Diencephalon (tissue), 1 donor: ENCODE results near the gene PCDHB2. TPM values are rescaled to one million over a fixed set of nuclear protein-coding genes. Genes with fewer than 3 reads are reported as not detected.

Source experiments
- total RNA-seq: library from RNA; depleted of rRNA; stranded (reverse); fragments of >200 nt; gene quantifications from one replicate; pipeline ENCODE4 v1.2.3, GENCODE V29; 2014

PCDHB2 gene
- total RNA-seq = 12.7 TPM

GRCh38 chr5:141094481-141095262, at the start of gene PCDHB2:
PCDHB2 (plus strand) TSS chr5:141094615; CDS start chr5:141094791, 176 bp downstream.

GRCh38 chr5:141050622-141051520, 43.5 kb upstream of the PCDHB2 start, which contains the start of gene PCDHB1:
PCDHB1 (plus strand) TSS chr5:141051374; CDS start chr5:141051471, 97 bp downstream.

DNA sequence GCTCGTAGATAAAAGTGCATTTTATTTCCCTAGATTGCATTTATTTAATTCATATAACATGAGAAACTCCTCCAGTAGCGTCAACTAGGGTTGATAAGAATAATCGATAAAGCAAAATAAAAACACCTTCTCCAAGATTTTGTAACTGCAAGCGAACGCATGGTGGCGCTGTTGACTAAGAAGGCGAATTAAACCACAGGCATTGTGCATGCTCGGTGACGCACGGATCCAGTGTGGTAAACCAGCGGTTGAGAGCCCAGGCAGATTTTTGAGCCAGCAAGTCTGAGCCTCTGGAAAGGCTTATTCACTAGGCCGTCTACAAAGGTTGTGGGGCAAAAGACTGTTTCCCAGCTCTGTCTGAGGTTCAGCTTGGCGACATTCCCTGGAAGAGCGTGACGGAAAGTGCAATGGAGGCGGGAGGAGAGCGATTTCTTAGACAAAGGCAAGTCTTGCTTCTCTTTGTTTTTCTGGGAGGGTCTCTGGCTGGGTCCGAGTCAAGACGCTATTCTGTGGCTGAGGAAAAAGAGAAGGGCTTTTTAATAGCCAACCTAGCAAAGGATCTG, 5.9 kb downstream of the PCDHB2 start, which contains the start of gene PCDHB3:
Gene PCDHB3, plus strand, starts transcription at position 231 of the 563 bp plus-strand sequence. Its CDS starts 177 bp downstream, at position 408.

DNA sequence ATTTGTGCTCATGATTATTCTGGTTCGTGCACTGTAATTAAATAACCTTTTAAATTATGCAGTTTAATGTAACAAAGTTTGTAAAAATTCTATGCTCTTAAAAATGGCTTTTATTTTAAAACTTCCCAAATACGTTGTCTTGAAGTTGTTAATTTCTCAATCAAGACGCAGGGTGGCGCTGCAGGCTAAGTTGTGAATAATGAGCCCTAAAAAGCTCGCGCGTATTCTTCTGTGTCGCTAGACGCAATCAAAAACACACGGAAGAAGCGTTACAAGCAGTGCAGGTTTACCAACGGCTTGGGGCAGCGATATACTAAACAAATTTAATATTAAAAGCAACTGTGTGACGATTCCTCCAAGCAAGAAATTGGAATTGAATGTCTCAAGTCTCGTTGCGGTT, 27.1 kb downstream of the PCDHB2 start, which contains the start of gene PCDHB4:
Gene PCDHB4, plus strand, starts transcription at position 256 of the 400 bp plus-strand sequence. CDS start 181 bp downstream, outside the sequence.

GRCh38 chr5:141135030-141135717, 40.8 kb downstream of the PCDHB2 start, which contains the start of gene PCDHB5:
PCDHB5 (plus strand) TSS chr5:141135206; CDS start chr5:141135435, 229 bp downstream.

Other genes starting within 250 kb of the PCDHB2 start
- 11.3 TPM for gene PCDHA9, start 246.2 kb upstream of the PCDHB2 start, total RNA-seq
- gene PCDHA10, start 238.7 kb upstream of the PCDHB2 start, total RNA-seq = 11.5 TPM
- gene PCDHA11, start 225.7 kb upstream of the PCDHB2 start, total RNA-seq = 22.8 TPM
- 7.4 TPM for gene PCDHA12, start 219.3 kb upstream of the PCDHB2 start, total RNA-seq
- 9.9 TPM for gene PCDHA13, start 212.5 kb upstream of the PCDHB2 start, total RNA-seq
- 42.7 TPM for gene PCDHAC1, start 168.3 kb upstream of the PCDHB2 start, total RNA-seq
- 47.1 TPM for gene PCDHAC2, start 128.1 kb upstream of the PCDHB2 start, total RNA-seq
- gene PCDHB1, start 43.2 kb upstream of the PCDHB2 start, total RNA-seq = 0.46 TPM
- gene PCDHB3, start 5.9 kb downstream of the PCDHB2 start, total RNA-seq = 13.6 TPM
- 5.3 TPM for gene PCDHB4, start 27.2 kb downstream of the PCDHB2 start, total RNA-seq
- gene PCDHB5, start 40.6 kb downstream of the PCDHB2 start, total RNA-seq = 11.1 TPM
- gene PCDHB6, start 55.4 kb downstream of the PCDHB2 start, total RNA-seq = 4.2 TPM
- 8.5 TPM for gene PCDHB7, start 78.0 kb downstream of the PCDHB2 start, total RNA-seq
- gene PCDHB8, start 83.2 kb downstream of the PCDHB2 start, total RNA-seq = 8.1 TPM
- gene PCDHB16, start 87.8 kb downstream of the PCDHB2 start, total RNA-seq = 5.8 TPM
- 9.2 TPM for gene PCDHB9, start 92.5 kb downstream of the PCDHB2 start, total RNA-seq
- gene PCDHB10, start 97.7 kb downstream of the PCDHB2 start, total RNA-seq = 22.4 TPM
- gene PCDHB11, start 105.0 kb downstream of the PCDHB2 start, total RNA-seq = 14.8 TPM
- 15.5 TPM for gene PCDHB12, start 114.1 kb downstream of the PCDHB2 start, total RNA-seq
- 10.8 TPM for gene PCDHB13, start 119.3 kb downstream of the PCDHB2 start, total RNA-seq
- gene PCDHB14, start 128.7 kb downstream of the PCDHB2 start, total RNA-seq = 12.7 TPM
- gene PCDHB15, start 150.8 kb downstream of the PCDHB2 start, total RNA-seq = 22.6 TPM
- gene SLC25A2, start 209.4 kb downstream of the PCDHB2 start, total RNA-seq = 0.23 TPM
- 103 TPM for gene TAF7, start 226.2 kb downstream of the PCDHB2 start, total RNA-seq
- 4.2 TPM for gene PCDHGA1, start 235.9 kb downstream of the PCDHB2 start, total RNA-seq
- gene PCDHGA2, start 244.1 kb downstream of the PCDHB2 start, total RNA-seq = 8.5 TPM
- gene PCDHGA3, start 249.2 kb downstream of the PCDHB2 start, total RNA-seq = 7.2 TPM